GM12801 (cell line): ENCODE data around the gene HSD11B1.

ENCODE experiments used
- CTCF ChIP-seq: IDR thresholded peaks from one replicate; pipeline ENCODE4 v1.5.1; 2011; ENCODE audit warnings: control low read depth; ENCODE audit not compliant: insufficient read length; ENCODE audit errors: extremely low read depth

HSD11B1 gene

GRCh38 chr1:209778102-209778501, 73.5 kb downstream of the HSD11B1 start:
- no peak for TF ChIP-seq CTCF

- no peak for TF ChIP-seq CTCF
Observed at GRCh38 chr1:209780268-209780667, 75.6 kb downstream of the HSD11B1 start.

- TF ChIP-seq CTCF = no peak
Observed at GRCh38 chr1:209783386-209783785, 78.7 kb downstream of the HSD11B1 start.
